Keratinocyte (primary cell): ENCODE measurements around the gene ASH1L. TPM values are rescaled to one million over a fixed set of nuclear protein-coding genes. Genes with fewer than 3 reads are reported as not detected.

Experiments used
- DNase-seq: peaks from one replicate; pipeline ENCODE4 v3.0.0-alpha.2; 2011; ENCODE audit warnings: low read depth, missing footprints, low spot score
- FAIRE-seq: peaks from 2 replicates; lab custom pipeline; 2011; peaks lifted over from hg19 to GRCh38; lab: Jason Lieb, UNC
- H2AFZ ChIP-seq: 2 replicates; pipeline ENCODE4 v1.6.0; 2012; ENCODE audit warnings: low read length, control low read depth, inconsistent platforms; ENCODE audit not compliant: control insufficient read depth
- H3K27ac ChIP-seq: 2 replicates; pipeline ENCODE4 v1.5.1; 2011; ENCODE audit warnings: low read length; ENCODE audit not compliant: control insufficient read depth, insufficient read depth
- H3K27me3 ChIP-seq: 3 replicates; pipeline ENCODE4 v1.6.0; 2011; ENCODE audit warnings: low read length; ENCODE audit not compliant: control insufficient read depth, insufficient read depth; ENCODE audit errors: extremely low read depth
- H3K36me3 ChIP-seq, 2 experiments: 2 replicates in 1 of 2; 3 replicates in 1 of 2; pipeline ENCODE4 v1.5.1; 2011; ENCODE audit warnings: low read length in 2 of 2, mild to moderate bottlenecking in 1 of 2; ENCODE audit not compliant: control insufficient read depth in 2 of 2, insufficient read depth in 2 of 2; ENCODE audit errors: extremely low read depth in 1 of 2
- H3K4me1 ChIP-seq: 3 replicates; pipeline ENCODE4 v1.5.1; 2011; ENCODE audit warnings: low read length; ENCODE audit not compliant: control insufficient read depth, insufficient read depth; ENCODE audit errors: extremely low read depth
- H3K4me2 ChIP-seq: 3 replicates; pipeline ENCODE4 v1.6.0; 2011; ENCODE audit warnings: low read depth, low read length; ENCODE audit not compliant: control insufficient read depth, insufficient read depth; ENCODE audit errors: extremely low read depth
- H3K4me3 ChIP-seq, 3 experiments: fragments of 200-600 bp in 1 of 3; sonication (generic) in 1 of 3; 2 replicates in 2 of 3; 3 replicates in 1 of 3; pipeline ENCODE4 v1.5.1; 2011 to 2016; ENCODE audit warnings: low read length in 3 of 3, mild to moderate bottlenecking in 3 of 3, control low read depth in 2 of 3, inconsistent platforms in 1 of 3, low read depth in 1 of 3, mixed read lengths in 1 of 3, mixed run types in 1 of 3, moderate library complexity in 1 of 3; ENCODE audit not compliant: control insufficient read depth in 2 of 3, insufficient read depth in 2 of 3; ENCODE audit errors: extremely low read depth in 1 of 3
- H3K79me2 ChIP-seq: 2 replicates; pipeline ENCODE4 v1.6.0; 2012; ENCODE audit warnings: low read length; ENCODE audit not compliant: control insufficient read depth, insufficient read depth
- H3K9ac ChIP-seq: 3 replicates; pipeline ENCODE4 v1.6.0; 2011; ENCODE audit warnings: low read length; ENCODE audit not compliant: control insufficient read depth, insufficient read depth; ENCODE audit errors: extremely low read depth
- H3K9me1 ChIP-seq: 3 replicates; pipeline ENCODE4 v1.6.0; 2011; ENCODE audit warnings: low read length; ENCODE audit not compliant: control insufficient read depth, insufficient read depth; ENCODE audit errors: extremely low read depth
- H3K9me3 ChIP-seq: 2 replicates; pipeline ENCODE4 v1.5.1; 2012; ENCODE audit warnings: low read depth, low read length; ENCODE audit not compliant: control insufficient read depth
- H4K20me1 ChIP-seq: 3 replicates; pipeline ENCODE4 v1.6.0; 2011; ENCODE audit warnings: low read length; ENCODE audit not compliant: control insufficient read depth, insufficient read depth; ENCODE audit errors: extremely low read depth
- EZH2 ChIP-seq: IDR thresholded peaks from one replicate; pipeline ENCODE4 v1.6.1; 2012; ENCODE audit warnings: inconsistent platforms, mild to moderate bottlenecking, low read length, moderate library complexity
- dilution Hi-C: fragments of 300-500 bp; cut with MboI; formaldehyde crosslinking; loops from one replicate; pipeline ENCODE4 v1.7.0; 2020; ENCODE audit warnings: low sequenced_read_pairs; ENCODE audit not compliant: extremely low pct_ligation_motif_present
- polyA plus RNA-seq, 5 experiments: library from polyadenylated mRNA; depleted of rRNA in 3 of 5; stranded (reverse) in 3 of 5; stranded (forward) in 1 of 5; unstranded in 1 of 5; fragments of >200 nt; gene quantifications; 1 replicate in 1 of 5; 2 replicates in 3 of 5; 3 replicates in 1 of 5; pipeline versions ENCODE4 v1.2.1 to v1.2.3, GENCODE V29; 2011 to 2012; ENCODE audit warnings: missing spikeins in 2 of 5, low read depth in 1 of 5, low replicate concordance in 1 of 5
- TF ChIP-seq, protein P1 (sequence below), 3 experiments: IDR thresholded peaks in 1 of 3; conservative IDR thresholded peaks in 1 of 3; optimal IDR thresholded peaks in 1 of 3; 2 replicates in 2 of 3; 3 replicates in 1 of 3; pipeline versions ENCODE3 to v1.5.1; 2011; ENCODE audit warnings: low read length in 3 of 3, mild to moderate bottlenecking in 3 of 3, moderate library complexity in 2 of 3, control low read depth in 1 of 3, inconsistent platforms in 1 of 3; ENCODE audit not compliant: insufficient read depth in 2 of 3; ENCODE audit errors: extremely low read depth in 1 of 3

ASH1L gene
- polyA plus RNA-seq, 1 donor (not counting 4 experiments of a cell fraction or from before 2014, with no cell fraction given), result 13.8 TPM

- dilution Hi-C loops, result no loop called here
- TF ChIP-seq, protein P1, sequence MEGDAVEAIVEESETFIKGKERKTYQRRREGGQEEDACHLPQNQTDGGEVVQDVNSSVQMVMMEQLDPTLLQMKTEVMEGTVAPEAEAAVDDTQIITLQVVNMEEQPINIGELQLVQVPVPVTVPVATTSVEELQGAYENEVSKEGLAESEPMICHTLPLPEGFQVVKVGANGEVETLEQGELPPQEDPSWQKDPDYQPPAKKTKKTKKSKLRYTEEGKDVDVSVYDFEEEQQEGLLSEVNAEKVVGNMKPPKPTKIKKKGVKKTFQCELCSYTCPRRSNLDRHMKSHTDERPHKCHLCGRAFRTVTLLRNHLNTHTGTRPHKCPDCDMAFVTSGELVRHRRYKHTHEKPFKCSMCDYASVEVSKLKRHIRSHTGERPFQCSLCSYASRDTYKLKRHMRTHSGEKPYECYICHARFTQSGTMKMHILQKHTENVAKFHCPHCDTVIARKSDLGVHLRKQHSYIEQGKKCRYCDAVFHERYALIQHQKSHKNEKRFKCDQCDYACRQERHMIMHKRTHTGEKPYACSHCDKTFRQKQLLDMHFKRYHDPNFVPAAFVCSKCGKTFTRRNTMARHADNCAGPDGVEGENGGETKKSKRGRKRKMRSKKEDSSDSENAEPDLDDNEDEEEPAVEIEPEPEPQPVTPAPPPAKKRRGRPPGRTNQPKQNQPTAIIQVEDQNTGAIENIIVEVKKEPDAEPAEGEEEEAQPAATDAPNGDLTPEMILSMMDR (optimal IDR thresholded peaks at IDR 0.05 in 1 of 3, IDR thresholded peaks at IDR 0.05 in 1 of 3, conservative IDR thresholded peaks at IDR 0.05 in 1 of 3; ENCODE audit: extremely low read depth in 1 of 3, insufficient read depth in 2 of 3, low read length in 3 of 3), result no peak
- no peak for TF ChIP-seq EZH2
- Histone ChIP-seq H3K36me3 (peaks cover 3 to 9% of the 10 kb centered on the region in 2 experiments), H3K27ac (no peak overlapping the region), H3K9me3 (no peaks in the 10 kb centered on the region), H3K9ac (no peak overlapping the region), H3K4me3 (no peak overlapping the region), H3K9me1 (no peaks in the 10 kb centered on the region), H3K4me2 (no peak overlapping the region), H4K20me1 (no peaks in the 10 kb centered on the region), H2AFZ (no peak overlapping the region), H3K4me1 (no peaks in the 10 kb centered on the region), H3K79me2 (no peaks in the 10 kb centered on the region), H3K27me3 (no peaks in the 10 kb centered on the region)
- FAIRE-seq (no peak), DNase-seq (no peak)
Observed at GRCh38 chr1:155379180-155379579, 183.4 kb downstream of the ASH1L start.

DNA sequence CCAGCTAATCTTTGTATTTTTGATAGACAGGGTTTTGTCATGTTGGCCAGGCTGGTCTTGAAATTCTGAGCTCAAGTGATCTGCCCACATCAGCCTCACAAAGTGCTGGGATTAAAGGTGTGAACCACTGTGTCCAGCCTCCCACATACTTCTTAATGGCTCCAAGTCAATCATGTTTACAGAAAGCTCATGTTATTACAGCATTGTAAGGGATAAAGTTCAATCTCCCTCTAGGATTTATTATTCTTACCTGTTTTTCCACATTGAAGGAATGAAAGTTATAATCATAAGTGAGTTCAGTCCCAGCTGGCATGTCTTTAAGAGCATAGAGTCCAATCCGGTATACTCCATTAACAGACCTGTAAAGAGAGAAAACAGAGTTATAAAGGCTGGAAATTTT is 202.6 kb downstream of the ASH1L start:
- no peak overlapping the region for H3K4me2 ChIP-seq
- no peak for FAIRE-seq
- no peak for DNase-seq
- peaks cover 9 to 16% of the 10 kb centered on the region in 2 experiments for H3K36me3 ChIP-seq
- TF ChIP-seq, protein P1 (optimal IDR thresholded peaks at IDR 0.05 in 1 of 3, IDR thresholded peaks at IDR 0.05 in 1 of 3, conservative IDR thresholded peaks at IDR 0.05 in 1 of 3; ENCODE audit: extremely low read depth in 1 of 3, insufficient read depth in 2 of 3, low read length in 3 of 3), result no peak
- no peak for TF ChIP-seq EZH2
- H3K4me3 ChIP-seq, result no peak overlapping the region
- H3K9ac ChIP-seq, result no peak overlapping the region
- H3K27me3 ChIP-seq, result no peaks in the 10 kb centered on the region
- dilution Hi-C loops, result no loop called here
- no peaks in the 10 kb centered on the region for H4K20me1 ChIP-seq
- no peak overlapping the region for H2AFZ ChIP-seq
- no peak overlapping the region for H3K27ac ChIP-seq
- H3K9me1 ChIP-seq, result no peaks in the 10 kb centered on the region
- no peaks in the 10 kb centered on the region for H3K4me1 ChIP-seq
- H3K79me2 ChIP-seq, result no peaks in the 10 kb centered on the region
- no peaks in the 10 kb centered on the region for H3K9me3 ChIP-seq
